IPS-18c (cell line): Measurements from ENCODE around the gene SFXN5.
A peak's percentile ranks its signal among the peaks of the same experiment; 100 is the strongest.

Source experiments
- H3K4me3 ChIP-seq: 2 replicates; pipeline ENCODE4 v1.7.0; 2013; ENCODE audit warnings: low read depth, mild to moderate bottlenecking, low read length, moderate library complexity; ENCODE audit not compliant: insufficient read depth
- H3K9me3 ChIP-seq: one replicate; pipeline ENCODE4 v1.6.1; 2013; ENCODE audit warnings: mild to moderate bottlenecking, low read length, moderate library complexity; ENCODE audit not compliant: control insufficient read depth, insufficient read depth

The SFXN5 gene

DNA sequence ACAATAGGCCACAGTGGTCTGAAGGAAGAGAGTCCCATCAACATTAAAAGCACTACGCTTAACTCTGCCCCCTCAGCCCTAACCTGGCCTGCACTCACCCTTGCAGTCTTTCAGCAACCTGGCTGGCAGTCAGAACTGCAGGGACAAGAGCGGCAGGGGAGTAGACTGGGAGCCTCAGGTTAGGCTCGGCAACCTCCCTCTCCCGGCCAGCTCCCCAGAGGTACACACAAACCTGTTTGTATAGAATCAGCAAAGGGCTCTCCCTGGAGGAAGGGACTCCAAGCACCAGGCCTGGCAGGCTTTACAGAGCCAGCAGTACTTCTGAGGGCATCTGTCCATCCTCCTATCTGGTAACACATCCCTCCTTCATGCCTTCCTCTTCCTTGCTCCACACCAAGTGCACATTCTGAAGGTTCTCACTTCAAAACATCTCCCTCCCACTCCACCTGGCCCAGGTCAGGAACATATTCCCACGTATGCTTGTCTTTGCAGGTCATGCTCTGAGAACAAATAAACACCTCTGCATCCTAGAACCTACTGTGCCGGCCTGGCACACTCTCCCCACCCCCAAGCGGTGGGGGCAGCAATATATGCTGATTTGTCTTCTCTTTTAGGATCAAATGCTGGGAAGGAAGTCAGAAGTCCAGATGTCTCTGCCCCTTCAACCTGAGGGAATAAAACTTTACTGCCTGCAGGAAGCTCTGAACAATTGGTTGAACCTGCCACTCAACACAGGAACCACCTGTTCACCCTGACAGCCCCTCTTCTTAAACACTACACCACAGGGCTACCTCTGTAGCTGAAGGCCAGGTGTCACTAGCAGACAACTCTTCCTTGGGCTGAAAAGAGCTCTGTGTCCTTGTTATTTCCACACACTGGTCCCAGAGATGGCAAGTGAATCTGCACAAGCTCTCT is 12.6 kb upstream of the SFXN5 start:
- no peak overlapping the region for H3K4me3 ChIP-seq
- H3K9me3 ChIP-seq, result no peaks in the 10 kb centered on the region

DNA sequence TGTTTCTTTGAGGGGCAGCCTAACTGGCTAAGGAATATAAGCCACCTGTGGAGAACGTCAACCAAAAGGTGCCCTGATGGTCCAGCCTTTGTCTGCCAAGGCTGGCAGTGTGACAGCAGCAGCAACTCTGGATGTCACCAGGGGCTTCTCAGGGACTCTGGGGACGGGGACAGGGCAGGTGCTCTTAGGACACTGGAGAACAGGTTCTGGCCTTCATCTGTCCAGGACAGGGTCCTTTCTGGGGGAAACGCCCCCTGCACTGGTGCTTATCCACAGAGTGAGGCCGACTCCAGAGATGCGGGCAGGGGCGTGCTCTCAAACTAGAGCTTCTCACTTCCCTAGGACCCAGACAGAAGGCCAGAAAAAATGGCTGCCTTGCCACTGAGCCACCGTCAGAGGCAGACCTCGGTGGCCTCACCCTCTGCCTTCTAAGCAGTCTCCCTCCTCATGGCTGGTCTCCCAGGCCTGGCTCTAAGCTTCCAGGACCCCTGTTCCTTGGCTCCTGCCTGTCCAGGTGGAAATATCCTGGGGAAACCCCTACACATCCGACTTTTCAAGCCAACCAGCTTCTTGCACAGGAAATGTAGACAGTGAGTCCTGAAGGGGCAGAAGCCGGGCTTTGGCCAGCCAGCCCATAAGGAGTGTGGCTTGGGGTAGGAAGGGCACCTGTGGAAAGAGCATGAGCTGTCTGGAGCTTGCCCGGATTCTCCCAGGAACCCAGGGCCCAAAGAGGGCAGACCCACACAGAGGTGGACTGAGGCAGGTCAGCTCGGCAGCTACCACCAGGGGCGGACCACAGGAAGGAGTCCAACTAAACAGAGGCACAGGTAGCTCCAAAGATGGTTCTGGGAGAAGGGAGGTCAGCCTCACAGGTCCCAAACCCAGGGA is 11.3 kb upstream of the SFXN5 start:
- Histone ChIP-seq H3K4me3 (no peak overlapping the region), H3K9me3 (no peaks in the 10 kb centered on the region)

DNA sequence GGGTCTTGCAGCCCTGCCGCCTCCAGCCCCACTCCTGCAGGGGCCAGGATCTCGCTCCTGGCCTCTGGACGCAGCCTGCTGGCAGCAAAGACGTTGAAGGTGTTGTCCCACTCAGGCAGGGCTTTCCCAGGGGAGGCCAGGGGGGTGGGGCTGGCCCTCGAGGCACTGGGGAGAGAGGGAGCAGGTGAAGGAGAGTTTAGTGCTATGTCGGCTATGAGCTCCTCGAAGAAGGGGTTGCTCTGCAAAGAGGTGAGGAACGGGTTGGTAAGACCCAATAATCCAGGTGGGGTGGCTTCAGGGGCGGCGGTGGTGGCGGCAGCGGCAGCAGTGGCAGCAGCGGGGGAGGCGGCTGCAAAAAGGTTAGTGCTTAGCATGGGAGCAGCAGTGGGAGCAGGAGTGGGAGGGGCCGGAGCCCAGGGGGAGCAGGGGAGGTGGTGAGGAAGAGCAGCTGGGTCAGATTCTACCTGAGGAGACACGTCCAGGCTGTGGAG is 9.7 kb upstream of the SFXN5 start:
- Histone ChIP-seq H3K9me3 (no peaks in the 10 kb centered on the region), H3K4me3 (no peak overlapping the region)

DNA sequence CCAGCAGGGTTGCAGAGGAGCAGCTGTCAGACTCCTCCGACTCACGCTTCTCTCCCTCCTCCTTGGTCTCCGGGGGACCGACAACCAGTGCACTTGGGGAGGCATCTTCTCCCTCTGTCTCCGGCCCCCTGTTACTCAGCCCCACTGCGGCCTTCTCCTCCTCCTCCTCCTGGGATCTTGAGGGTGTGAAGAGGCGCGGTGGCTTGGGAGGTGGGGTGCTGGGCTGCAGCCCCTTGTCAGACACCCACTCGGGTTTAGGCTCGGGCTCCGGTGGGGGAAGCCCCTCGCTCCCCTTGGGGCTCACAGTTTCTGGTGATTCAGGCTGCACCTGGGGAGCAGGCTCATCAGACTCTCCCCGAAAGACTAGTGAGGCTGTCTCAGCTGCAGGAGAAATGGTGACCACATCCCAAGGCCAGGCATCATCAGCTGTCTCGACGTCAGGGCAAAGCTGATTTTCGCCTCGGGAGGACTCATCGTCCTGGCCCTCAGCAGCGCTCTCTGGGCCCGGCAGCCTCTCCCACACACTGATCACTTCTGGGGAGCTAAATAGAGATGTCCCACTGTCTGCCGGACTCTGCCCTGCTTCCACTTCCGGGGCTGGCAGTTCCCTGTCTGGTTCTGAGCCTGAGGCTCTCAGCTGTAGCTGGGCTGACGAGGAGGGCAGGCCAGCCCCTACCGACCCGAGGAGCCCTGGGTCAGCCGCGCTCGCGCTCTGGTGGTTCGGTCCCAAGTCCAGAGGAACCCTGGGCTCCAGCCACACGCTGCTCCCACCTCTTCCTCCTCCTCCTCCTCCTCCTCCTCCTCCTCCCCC is 9.0 kb upstream of the SFXN5 start:
- no peak overlapping the region for H3K4me3 ChIP-seq

DNA sequence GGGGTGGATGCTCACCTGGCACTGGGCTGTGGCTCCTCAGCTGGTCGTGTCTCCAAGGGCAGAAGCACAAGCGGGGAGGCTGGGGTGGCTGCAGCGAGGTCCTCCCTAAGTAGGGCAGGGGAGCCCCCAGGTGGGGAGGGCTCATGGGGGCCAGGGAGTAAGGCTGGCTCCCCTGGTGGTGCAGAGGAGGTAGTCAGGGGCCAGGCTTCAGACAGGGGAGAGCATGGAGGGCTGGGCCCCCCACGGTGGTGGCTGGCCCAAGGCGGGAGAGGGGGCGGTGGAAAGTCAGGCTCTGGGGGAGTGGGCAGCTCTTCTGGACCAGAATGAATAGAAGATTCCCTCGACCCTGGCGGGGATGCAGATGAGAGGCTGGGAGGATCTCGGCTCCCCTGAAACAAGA is 8.1 kb upstream of the SFXN5 start:
- H3K4me3 ChIP-seq, result no peak overlapping the region

More for the DNA sequence above, 9.0 kb upstream of the SFXN5 start:
- H3K9me3 ChIP-seq, result no peaks in the 10 kb centered on the region

DNA sequence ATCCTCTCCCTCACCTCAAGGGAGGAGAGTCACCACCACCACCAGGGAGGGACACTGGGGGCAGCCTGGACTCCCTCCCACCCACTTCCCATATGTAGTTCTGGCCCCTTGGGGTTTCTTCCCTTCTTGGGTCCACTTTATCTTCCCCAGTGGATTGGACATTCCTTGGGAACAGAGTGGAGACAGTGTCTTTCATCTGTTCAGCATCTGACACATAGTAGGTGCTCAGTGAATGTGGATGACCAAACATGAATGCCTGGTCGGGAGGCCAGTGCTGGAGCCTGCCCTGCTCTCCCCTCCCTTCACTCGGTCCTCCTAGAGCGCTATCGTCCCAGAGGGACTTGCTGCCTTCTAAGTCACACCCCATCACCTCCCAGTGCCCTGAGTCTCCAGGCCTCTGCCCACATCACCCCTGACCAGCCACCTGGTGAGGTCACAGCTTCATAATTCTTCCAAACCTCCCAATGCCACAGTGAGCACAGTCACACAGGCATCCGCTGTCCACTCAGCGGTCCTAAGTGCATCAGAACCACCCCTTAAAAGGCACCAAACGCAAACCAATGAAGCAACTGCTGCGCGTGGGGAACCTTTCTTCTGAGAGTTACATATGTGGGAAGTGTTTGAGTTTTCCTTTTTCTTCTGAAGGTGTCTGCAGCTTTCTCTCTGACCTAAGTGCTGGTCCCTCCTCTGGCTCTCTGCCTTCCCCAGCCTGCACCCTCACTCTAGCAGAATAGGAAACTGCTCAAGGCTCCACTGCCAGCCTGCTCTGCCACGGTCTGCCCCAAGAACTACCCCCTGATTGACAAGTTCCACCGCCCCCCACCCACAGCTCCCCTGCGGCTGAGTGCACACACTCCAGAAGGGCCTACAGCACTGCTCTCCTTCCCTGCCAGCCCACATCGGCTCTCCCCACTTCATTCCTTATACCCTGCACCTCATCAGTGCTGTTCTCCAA is 7.2 kb upstream of the SFXN5 start:
- no peak overlapping the region for H3K4me3 ChIP-seq
- H3K9me3 ChIP-seq, result no peaks in the 10 kb centered on the region

More for the DNA sequence above, 8.1 kb upstream of the SFXN5 start:
- no peaks in the 10 kb centered on the region for H3K9me3 ChIP-seq

DNA sequence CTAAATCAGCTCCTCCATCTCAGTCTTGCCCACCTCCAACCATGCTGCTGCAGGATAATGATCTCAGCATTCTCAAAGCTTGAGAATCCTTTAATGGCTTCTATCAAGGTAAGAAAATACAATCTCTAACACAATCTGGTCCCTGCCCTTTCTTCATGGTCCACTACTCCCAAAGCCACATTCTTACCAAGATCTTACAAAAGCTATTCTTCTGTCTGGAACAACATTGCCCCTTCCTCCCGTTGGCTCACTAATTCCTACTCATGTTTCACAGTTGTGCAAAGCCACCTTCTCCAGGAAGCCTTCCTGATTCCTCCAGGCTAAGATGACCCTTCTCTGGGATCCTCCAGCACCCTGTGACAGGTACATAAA is 5.9 kb upstream of the SFXN5 start:
- no peaks in the 10 kb centered on the region for H3K9me3 ChIP-seq
- H3K4me3 ChIP-seq, result no peak overlapping the region

DNA sequence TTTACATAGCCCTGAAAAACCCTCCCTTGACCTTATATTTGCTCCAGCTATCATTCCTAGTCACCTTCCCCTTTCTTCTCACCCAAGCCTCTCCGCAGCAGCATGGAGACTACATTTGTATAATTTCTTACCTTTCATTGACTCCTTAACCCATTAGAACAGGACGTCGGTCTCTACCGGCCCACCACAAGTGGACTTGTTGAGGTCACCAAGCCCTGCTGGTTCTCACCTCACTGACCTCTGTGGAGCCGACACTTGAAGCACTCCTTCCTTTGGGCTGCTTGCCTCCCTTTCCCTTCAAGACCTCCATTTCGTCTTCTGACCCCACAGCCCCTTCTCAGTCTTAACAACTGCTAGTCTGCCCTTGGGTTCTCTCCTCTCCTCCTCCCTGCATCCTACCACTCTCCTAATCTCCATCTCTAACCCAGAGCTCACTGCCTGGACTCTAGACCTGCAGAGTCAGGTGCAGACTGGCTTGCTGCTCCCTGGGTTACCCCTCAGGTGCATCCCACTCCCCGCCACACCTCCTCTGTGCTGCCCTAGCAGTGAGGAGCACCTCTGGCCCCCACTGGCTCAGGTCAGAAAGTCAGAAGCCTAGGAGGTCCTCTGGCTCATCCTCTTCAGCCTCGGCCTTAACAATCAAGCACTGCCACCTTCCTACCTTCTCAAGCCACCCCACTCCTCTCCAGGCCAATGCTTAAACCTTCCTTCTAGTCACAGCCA is 5.3 kb upstream of the SFXN5 start:
- no peak overlapping the region for H3K4me3 ChIP-seq

DNA sequence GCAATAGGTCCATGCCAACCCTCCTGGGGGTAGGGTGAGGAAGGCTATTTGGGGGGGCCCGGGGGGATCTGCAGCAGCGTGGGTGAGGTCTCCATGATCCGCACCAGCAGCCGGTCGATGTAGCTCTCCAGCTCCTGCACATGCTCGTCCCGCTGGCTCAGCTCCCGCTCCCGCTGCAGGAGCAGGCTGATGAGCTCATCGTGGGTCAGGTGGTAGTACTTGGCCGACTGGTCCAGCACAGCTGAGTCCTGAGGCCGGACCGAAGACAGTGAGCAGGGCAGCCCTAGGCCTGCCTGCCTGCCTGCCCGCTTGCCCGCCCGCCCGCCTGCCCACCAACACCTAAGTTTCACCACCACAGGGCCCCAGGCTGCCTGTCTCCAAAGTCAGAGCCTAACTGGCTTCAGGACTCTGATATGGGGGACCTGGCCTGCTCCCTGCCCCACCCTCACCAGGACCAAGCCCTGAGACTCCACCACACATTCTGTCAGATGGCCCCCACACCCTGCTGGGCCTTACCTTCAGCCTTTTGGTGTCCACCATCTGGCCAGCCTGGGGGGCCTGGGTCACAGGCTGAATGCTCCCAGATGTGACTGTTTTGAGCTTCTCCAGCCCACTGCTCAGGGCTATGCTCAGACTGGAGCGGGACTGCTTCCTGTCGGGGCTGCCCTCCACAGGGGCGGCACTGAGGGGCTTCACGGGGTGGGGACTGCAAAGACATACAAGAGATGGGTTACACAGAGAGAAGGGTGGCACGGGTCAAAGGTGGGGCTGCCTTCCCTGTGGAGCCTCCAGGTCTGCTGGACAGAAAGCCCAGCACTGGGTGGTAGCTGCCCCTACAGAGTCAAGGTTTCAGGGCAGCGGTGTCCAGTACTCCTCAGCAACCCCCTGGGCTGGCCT is 4.2 kb upstream of the SFXN5 start:
- Histone ChIP-seq H3K4me3 (no peak overlapping the region), H3K9me3 (no peaks in the 10 kb centered on the region)

More for the DNA sequence above, 5.3 kb upstream of the SFXN5 start:
- H3K9me3 ChIP-seq, result no peaks in the 10 kb centered on the region

DNA sequence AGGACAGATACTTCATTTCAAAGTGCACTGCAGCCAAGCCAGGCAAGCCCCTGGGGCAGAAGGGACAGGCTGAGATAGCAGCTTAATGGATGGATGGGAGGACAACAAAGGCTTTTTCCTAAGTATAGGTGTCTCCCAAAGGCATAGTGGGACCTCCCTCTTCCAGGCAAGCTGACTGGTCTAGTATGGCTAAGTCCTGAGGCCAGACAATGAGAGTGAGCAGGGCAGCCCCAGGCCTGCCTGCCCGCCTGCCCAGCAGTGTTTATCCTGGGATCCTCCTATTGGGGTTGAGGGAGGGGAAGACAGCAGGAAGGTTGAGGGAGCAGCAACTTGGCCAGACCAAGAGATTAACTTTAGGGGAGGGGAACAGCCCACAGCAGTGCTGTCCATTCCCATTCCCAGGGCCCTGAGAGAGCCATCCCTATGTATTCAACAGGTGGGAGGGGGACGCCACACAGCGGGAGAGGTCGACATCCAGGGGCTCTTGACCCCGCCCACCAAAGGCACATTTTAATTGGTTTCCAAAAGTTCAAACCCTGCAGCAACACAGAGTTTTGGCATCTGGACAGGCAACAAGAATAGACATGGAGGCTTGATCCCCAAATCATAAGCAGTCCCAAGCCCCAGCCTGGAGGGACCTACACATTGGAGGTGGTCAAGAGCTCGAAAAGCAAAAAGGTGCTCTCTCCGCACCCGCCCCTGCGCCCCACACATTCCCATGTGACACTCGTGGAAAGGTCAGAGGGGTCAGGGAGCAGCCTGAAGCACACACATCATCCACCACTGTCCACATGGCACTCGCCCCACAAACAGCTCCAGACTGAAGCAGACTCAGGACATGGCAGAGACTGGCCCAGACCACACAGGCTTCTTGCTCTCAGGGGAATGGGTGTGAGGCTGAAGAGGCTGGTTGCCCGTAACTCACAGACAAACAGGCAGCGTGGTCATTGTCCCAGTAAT is 2.9 kb upstream of the SFXN5 start:
- H3K4me3 ChIP-seq, result no peak overlapping the region
- no peaks in the 10 kb centered on the region for H3K9me3 ChIP-seq

DNA sequence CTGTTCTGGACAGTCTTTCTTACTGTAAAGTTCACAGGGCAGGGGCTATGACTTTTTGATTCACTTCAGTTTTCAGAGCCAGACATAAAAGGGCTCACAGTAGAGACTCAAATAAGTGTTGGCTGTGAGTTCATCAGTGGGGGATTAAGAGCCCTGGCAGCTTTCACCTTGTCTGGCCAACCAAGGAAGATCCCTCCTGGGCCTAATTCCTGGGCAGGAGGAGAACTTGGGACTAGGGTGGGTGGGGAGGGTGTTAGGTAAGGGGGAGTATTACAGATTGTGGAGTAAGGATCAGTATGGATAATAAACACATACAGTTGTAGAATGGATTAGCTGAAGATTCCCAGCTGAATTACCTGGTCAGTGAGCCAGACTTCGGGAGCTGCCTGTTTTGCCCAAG is 904 bp upstream of the SFXN5 start:
- Histone ChIP-seq H3K9me3 (no peaks in the 10 kb centered on the region), H3K4me3 (peak overlapping the region; percentile 96)

DNA sequence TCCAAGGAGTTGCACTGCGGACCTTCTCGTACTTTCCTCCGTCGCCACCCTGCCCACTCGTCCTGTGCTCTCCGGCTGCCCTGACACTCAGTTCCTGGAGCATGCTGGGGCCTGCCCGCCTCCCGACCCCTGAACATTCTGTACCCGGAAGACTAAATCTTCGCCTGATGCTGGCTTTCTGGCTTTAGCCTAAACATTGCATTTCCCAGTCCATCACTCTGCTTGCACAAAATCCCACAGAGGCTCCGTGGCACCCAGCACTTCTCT is 550 bp upstream of the SFXN5 start:
- Histone ChIP-seq H3K9me3 (no peaks in the 10 kb centered on the region), H3K4me3 (peak overlapping the region; percentile 96)

DNA sequence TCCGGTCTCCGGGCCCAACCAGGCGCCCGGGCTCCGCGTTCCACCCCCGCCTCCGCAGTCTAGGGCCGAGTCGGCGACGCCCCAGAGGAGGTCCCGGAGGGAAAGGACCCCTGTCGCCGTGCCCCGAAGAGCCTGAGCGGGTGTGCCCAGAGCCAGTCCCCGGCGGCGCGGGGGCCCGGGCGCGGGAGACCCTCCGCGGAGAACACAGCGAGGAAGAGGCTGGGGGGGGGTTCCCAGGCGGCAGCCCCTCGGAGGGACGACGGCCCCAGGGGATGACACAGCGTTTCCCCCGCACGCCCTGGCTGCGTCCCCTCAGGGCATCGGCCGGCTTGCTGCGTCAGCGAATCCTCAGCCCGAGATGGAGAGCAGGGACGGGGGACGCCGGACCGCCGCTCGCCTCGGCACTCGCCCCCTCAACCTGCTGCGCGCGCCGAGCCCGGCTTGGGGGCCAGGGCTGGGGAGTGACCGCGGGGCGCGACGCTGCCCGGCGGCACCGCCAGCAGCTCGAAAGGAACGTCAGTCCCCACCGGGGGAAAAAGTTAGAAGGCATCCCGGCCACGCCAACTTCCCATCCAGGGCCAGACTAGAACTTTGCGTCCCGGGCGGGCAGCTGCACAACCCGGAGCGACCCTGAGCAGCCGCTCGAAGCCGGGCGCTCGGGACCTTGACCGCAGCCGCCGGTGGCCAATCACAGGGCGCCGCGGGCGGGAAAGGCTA is 711 bp downstream of the SFXN5 start:
- Histone ChIP-seq H3K4me3 (peak overlapping the region; percentile 96), H3K9me3 (no peaks in the 10 kb centered on the region)
